PC-9 (cell line): Measurements from ENCODE around the gene FAM120A.

ENCODE experiments used
- EZH2 ChIP-seq: fragments of 200-600 bp; sonication (generic); IDR thresholded peaks from 2 replicates; pipeline ENCODE4 v1.8.0; 2017; ENCODE audit warnings: antibody characterized with exemption, low read depth
- TF ChIP-seq, protein P1 (sequence below): fragments of 200-600 bp; sonication (generic); conservative IDR thresholded peaks from 2 replicates; pipeline ENCODE4 v1.6.1; 2017; ENCODE audit warnings: mixed run types, antibody characterized with exemption, mild to moderate bottlenecking, moderate library complexity

- TF ChIP-seq, protein P1, sequence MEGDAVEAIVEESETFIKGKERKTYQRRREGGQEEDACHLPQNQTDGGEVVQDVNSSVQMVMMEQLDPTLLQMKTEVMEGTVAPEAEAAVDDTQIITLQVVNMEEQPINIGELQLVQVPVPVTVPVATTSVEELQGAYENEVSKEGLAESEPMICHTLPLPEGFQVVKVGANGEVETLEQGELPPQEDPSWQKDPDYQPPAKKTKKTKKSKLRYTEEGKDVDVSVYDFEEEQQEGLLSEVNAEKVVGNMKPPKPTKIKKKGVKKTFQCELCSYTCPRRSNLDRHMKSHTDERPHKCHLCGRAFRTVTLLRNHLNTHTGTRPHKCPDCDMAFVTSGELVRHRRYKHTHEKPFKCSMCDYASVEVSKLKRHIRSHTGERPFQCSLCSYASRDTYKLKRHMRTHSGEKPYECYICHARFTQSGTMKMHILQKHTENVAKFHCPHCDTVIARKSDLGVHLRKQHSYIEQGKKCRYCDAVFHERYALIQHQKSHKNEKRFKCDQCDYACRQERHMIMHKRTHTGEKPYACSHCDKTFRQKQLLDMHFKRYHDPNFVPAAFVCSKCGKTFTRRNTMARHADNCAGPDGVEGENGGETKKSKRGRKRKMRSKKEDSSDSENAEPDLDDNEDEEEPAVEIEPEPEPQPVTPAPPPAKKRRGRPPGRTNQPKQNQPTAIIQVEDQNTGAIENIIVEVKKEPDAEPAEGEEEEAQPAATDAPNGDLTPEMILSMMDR = no peak
- TF ChIP-seq EZH2 = no peak
Measured at GRCh38 chr9:93541005-93541404, 89.5 kb downstream of the FAM120A start.
